T1000 (cell line): ENCODE measurements around the gene PKNOX2.
"Not testable (repeated sequence)": the region's sequence is repeated elsewhere in the genome, so short reads cannot be mapped to it uniquely, and the experiment has no call there.

Source experiments
- DNase-seq: peaks from one replicate; lab custom pipeline; 2025; ENCODE audit warnings: mixed read lengths; lab: John Stamatoyannopoulos, UW

PKNOX2 gene

DNA sequence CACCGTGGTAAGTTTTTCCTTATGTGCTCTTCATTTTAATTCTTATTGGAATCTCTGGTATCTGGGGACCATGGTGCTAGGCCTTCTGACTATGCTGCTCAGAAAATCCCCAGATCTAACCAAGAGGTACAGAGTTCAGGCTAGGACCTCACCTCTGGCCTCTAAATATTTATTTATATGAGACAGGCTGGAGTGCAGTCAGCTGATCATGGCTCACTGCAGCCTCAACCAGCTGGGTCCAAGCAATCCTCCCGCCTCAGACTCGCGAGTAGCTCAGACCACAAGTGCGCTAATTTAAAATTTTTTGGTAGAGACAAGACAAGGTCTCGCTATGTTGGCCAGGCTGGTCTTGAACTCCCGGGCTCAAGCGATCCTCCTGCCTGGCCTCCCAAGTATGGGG is 38.4 kb downstream of the PKNOX2 start:
- no peak for DNase-seq

DNA sequence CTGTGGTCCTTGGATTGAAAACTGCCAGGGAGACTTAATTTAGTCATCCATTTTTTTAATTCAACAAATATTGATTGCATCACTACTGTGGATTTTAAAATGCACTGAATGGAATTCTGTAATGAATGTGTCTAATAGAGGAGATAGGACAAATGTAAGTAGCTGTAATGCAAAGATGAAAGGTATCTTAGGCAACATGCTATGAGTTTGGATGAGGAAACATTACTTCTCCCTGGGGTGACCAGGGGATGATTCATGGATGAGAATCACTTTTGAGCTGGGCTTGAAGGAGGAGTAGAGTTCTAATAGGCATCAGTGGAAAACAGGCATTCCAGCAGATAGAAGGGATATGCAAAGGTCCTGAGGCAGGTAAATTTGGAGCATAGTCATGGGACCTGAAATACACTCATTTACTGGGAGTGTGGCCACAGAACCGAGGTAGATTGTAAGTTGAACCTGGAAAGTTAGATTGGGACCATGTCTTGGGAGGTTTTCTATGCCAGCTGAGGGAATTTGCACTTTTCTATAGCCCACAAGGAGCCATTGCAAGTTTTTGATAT is 43.4 kb downstream of the PKNOX2 start:
- no peak for DNase-seq

DNA sequence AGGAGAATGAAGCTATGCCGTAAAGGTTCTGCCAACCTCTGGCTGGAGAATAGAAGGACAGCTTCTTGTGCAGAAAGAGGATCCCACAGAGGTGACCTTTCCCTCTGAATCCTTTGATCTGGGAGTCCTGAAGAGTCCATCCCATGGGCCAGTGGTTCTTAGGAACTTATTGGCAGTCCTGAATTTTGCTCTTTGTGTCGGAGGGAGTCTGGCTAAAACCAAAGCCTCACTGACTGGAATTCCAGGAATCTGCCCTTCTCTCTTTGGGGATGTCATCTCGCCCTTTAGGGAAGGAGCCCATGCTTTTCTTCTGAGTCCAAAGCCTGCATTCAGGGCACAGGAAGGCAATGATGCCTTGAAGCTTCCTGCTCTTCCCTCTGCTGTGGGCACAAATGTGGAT is 45.5 kb downstream of the PKNOX2 start:
- DNase-seq: no peak

DNA sequence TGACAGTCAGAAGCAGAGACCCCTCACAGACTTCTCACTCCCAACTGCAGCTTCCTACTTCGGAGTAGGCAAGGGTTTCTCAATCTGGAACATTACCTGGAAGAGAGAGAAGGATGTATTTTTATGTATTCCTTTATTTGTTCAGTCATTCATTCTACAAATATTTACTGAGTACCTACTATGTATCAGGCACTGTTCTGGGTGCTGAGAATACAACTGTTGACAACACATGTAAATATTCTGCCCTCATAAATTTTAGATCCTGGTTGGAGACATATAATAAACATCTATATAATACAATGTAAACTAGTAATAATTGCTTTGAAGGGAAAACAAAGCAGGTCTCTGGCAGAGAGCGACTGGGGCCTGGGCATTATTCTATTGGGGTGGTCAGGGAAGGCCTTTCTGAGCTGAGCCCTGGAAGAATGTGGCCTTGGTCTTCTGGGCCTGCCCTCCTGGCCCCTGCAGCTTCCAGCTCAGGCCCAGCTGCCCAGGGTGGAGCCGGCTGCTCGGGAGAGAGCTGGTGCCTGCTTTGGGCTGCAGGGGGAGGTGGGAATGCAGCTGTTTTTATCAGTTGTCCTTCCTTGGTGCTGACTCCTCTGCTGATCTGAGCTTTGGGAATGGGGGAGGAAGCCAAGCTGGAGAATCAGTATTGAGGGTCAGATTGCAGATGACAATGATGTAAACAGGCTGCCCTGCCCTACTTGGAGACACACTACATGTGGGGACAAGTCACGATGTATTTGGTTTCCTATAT is 46.8 kb downstream of the PKNOX2 start:
- no peak for DNase-seq

GRCh38 chr11:125211948-125212340 is 47.4 kb downstream of the PKNOX2 start:
- no peak for DNase-seq

- DNase-seq: no peak
Observed at GRCh38 chr11:125214601-125215565, 50.3 kb downstream of the PKNOX2 start.

DNA sequence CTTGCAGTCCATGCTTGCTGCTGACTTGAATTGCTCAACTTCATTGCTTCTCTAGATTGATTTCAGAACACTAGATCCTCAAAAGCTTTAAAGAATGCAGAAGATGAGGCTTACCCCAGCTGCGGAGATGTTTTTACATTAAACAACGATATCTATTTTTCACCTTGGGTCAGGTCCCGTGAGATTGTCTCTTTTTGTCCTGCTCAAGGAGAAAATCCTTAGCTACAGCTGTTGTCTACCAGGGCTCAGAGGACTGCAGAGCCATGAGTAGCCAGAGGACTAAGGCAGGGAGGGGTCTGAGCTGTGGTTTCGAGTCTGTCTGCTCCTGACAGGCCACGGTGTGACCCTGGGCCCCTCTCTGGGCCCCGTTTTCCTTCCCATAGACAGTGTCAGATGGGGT is 51.4 kb downstream of the PKNOX2 start:
- no peak for DNase-seq

GRCh38 chr11:125218336-125218735 is 53.8 kb downstream of the PKNOX2 start:
- no peak for DNase-seq

GRCh38 chr11:125221461-125221860 is 56.9 kb downstream of the PKNOX2 start:
- DNase-seq: no peak

DNA sequence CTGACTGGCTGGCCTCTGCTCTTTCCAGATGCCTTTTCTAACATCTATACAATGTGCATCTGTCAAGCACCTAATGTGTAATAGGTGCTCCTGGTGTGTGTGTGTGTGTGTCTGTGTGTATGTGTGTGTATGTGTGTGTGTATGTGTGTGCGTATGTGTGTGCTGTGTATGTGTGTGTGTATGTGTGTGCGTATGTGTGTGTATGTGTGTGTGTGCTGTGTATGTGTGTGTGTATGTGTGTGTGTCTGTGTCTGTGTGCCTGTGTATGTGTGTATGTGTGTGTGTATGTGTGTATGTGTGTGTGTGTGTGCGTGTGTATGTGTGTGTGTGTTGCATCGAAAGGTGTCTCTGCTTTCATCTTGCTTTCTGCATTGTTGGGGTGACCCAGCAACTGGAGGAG is 57.9 kb downstream of the PKNOX2 start:
- no peak for DNase-seq

- not testable (repeated sequence) for DNase-seq
Observed at GRCh38 chr11:125223161-125223560, 58.6 kb downstream of the PKNOX2 start.

DNA sequence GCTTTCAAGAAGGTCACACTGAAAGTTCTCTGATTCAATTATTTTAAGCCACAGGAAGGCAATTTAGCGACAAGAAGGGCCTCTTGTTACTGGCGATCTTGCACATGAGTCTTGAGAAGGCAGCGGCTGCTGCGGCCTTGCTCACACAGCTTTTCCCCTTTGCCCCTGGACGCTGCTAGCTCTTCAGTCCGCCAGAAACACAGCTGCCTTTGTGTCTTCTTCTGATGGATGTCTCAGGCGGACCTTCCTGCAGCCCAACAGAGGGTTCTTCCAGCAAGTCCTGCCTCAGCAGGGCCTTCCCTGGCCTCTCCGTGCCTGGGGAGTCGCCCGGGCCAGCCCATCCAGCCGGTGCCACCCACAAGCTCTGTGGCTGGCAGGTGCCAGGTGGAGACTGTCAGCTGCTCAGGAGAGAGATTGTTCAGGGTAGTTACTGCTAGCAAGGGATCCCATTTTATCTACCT is 59.4 kb downstream of the PKNOX2 start:
- no peak for DNase-seq

DNA sequence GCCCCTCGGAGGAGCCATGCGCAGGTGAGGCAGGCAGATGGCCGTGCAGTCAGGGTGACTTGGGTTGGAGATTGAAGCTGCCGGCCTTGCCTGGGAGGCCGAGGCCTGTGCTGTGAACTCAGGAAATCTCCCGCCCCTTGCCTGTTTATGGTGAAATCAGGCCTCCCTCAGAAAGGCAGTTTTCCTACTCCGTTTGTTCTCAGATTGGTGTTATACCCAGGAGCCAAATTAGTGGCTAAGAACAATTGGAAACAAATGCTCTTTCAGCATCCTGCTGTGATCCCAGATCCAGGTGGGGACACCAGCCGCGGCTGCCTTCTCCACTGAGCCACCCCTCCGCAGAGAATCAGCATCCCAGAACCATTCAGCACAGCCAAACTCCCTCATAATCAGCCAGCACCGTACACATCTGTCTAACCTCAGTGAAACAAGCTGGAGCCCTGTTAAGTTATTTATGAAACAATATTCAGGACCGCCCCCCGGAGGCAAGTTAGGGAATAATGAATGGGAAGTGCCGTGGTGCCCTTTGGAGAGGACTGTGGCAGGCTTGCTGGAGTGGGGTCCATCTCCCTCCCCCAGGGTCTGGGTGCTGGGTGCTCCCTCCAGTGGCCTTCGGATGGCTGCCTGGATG is 60.0 kb downstream of the PKNOX2 start:
- no peak for DNase-seq

- no peak for DNase-seq
Observed at GRCh38 chr11:125225401-125225800, 60.9 kb downstream of the PKNOX2 start.

- no peak for DNase-seq
Observed at GRCh38 chr11:125226031-125226430, 61.5 kb downstream of the PKNOX2 start.

- no peak for DNase-seq
Observed at GRCh38 chr11:125226706-125227105, 62.2 kb downstream of the PKNOX2 start.

DNA sequence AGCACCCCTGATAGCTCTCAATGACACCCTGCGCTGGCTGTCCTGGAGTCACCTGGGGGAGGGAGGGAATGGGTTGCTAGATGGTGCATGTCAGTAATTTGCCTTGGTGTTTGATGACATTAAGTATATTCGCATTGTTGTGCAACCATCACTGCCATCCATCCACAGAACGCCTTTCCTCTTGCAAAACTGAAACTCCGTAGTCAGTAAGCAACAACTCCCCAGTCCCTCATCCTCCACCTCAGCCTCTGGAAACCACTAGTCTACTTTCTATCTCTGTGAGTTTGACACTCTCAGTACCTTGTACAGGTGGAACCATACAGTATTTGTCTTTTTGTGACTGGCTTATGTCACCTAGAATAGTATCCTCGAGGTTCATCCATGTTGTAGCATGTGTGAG is 62.6 kb downstream of the PKNOX2 start:
- no peak for DNase-seq

- DNase-seq: no peak
Observed at GRCh38 chr11:125228445-125228844, 63.9 kb downstream of the PKNOX2 start.

DNA sequence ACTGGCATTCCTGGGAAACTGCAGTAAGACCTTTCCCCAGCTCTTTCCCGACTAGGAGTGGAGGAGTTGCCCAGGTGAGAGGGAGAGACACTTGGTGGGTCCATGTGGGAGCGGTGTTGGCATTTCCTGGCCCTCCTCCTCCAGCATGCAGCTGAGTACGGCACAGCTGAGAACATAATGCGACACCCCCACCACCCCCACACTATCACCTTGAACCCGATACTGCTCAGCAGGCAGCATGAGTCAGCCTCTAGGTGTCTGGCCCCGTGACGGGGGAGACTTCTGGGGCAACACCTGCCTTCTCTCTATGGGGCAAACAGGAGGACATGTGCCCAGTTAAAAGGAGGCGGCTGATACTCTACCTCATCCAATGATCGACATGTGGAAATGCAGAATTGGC is 64.4 kb downstream of the PKNOX2 start:
- DNase-seq: no peak

DNA sequence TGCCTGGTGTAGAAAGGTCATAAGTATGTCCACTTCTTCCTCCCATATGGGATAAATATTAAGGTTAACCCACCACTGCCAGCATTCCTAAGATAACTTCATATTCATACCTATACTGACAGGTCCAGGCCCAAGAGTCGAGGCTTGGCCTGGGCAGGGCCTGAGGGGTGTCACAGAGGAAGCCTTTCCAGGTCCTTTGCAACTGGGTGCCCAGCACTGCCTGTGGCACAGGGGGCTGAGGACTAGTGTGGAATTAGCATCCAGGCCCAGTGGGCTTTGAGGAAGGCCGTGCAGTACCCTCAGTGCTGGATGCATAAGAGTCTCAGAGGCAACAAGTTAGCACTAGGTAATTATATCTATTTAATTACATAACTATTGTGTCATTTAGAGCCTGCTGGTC is 65.4 kb downstream of the PKNOX2 start:
- no peak for DNase-seq

- DNase-seq: no peak
Observed at GRCh38 chr11:125233116-125233515, 68.6 kb downstream of the PKNOX2 start.

DNA sequence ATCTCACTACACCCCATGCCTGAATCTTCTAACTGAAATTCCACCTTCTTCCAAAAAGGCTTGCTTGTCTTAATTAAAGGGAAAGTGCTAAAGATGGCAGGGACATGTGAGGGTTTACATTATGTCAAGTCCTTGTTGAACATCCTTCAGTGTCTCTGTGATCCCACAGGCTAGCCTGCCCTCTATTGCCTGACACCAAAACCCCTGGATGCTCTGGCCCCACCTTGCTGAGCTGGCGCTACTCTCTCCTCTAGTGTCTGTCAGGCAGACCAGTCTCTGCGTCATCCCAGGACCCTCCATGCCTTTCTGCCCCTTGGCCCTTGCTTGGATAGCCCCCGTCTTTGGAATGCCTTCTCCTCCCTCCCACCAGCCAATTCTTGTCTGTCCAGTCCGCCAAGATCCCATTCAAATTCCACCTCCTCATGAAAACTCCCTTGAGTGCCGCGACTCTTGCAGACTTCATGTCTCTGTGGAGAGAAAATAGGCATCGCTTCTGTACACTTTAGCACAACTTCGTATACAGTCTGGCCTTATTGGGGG is 69.3 kb downstream of the PKNOX2 start:
- no peak for DNase-seq
